HG02885 (cell line): ENCODE measurements around the gene YWHAB.

Experiments
- ATAC-seq: cut with Tn5 transposase; IDR thresholded peaks from one replicate; pipeline ENCODE4 v1.9.1; 2021; ENCODE audit warnings: mild to moderate bottlenecking; ENCODE audit not compliant: unreplicated experiment, poor library complexity

Gene YWHAB

GRCh38 chr20:44948107-44948506 lies 62.6 kb downstream of the YWHAB start:
- ATAC-seq, result no peak

DNA sequence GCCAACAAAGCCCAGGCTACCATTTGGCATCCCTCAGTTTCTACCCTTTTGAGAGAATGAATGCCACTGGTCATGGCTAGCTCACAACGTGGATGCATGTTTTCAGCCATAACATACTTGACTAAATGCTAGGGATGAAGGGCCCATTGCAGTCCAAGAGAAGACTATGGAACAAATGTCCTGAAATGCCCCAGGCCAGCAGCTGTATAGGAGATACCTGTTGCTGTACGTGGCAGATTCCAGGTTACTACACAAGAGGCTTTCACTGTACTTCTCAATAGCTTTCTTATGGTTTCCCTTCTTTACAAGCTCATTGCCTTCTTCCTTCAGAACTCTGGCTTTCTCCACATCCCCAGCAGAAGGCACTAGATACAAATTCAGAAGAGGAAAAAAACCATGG lies 63.0 kb downstream of the YWHAB start:
- no peak for ATAC-seq

DNA sequence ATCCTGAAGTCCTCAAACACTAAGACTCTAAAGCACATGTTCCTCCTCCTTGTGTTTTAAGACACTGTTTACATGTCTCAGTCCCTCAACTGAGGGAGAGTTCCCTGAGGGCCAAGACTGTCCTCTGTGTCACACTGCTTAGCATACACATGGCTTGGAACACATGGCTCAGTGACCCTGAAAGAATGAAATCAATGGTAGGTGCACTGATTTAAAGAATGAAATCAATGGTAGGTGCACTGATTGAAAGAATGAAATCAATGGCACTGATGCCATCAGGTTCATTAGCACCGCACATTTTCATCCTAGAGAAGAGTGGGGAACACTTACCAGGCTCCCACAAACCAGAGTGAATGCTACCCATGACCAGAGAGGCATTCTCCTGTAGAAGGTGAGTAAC lies 64.9 kb downstream of the YWHAB start:
- ATAC-seq, result no peak

GRCh38 chr20:44952731-44953130 lies 67.2 kb downstream of the YWHAB start:
- no peak for ATAC-seq

GRCh38 chr20:44954211-44954610 lies 68.7 kb downstream of the YWHAB start:
- ATAC-seq, result no peak

DNA sequence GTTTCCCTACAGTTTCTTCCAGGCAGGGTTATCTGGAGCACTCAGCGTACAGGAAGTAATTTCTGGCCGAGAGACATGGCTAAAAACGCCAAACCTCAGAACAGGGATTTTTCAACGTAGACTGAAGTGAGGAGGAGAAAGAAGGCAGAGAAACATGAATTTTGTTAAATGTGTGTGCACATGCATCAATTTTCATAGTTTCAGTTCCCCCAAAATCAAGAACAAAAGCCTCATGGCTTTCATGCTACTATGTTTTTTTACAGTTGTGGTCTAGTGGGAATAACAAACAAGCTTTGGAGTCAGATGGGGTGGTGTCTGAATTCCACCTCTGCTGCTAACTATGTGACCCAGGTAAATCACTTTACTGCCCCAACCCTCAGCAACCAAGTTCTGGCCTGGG lies 69.8 kb downstream of the YWHAB start:
- ATAC-seq, result no peak

GRCh38 chr20:44956410-44956809 lies 70.9 kb downstream of the YWHAB start:
- no peak for ATAC-seq
